Endodermal cell (in vitro differentiated cells): ENCODE data around the gene SLCO4C1. TPM values are rescaled to one million over a fixed set of nuclear protein-coding genes. Genes with fewer than 3 reads are reported as not detected.
"Not testable (repeated sequence)": the region's sequence is repeated elsewhere in the genome, so short reads cannot be mapped to it uniquely, and the experiment has no call there.

Source experiments
- DNase-seq: peaks from one replicate; pipeline ENCODE4 v3.0.0-alpha.2; 2017
- H3K27ac ChIP-seq: 2 replicates; pipeline ENCODE4 v1.5.1; 2013; ENCODE audit warnings: mild to moderate bottlenecking, low read depth, low read length, moderate library complexity
- H3K27me3 ChIP-seq: 2 replicates; pipeline ENCODE4 v1.6.1; 2013; ENCODE audit warnings: mild to moderate bottlenecking, low read length, moderate library complexity; ENCODE audit not compliant: insufficient read depth, control insufficient read depth, poor library complexity, severe bottlenecking
- H3K36me3 ChIP-seq: 2 replicates; pipeline ENCODE4 v1.7.0; 2013; ENCODE audit warnings: mild to moderate bottlenecking, low read length, moderate library complexity; ENCODE audit not compliant: control insufficient read depth, insufficient read depth
- H3K4me1 ChIP-seq: one replicate; pipeline ENCODE4 v1.7.0; 2013; ENCODE audit warnings: low read length; ENCODE audit not compliant: control insufficient read depth, insufficient read depth
- H3K4me3 ChIP-seq: 2 replicates; pipeline ENCODE4 v1.5.1; 2013; ENCODE audit warnings: mild to moderate bottlenecking, low read length, moderate library complexity
- H3K9ac ChIP-seq: 2 replicates; pipeline ENCODE4 v1.6.1; 2013; ENCODE audit warnings: mild to moderate bottlenecking, low read length, moderate library complexity; ENCODE audit not compliant: poor library complexity, severe bottlenecking; ENCODE audit errors: extremely low read depth
- H3K9me3 ChIP-seq: 2 replicates; pipeline ENCODE4 v1.6.1; 2013; ENCODE audit warnings: mild to moderate bottlenecking, low read length, moderate library complexity; ENCODE audit not compliant: control insufficient read depth
- H3K27ac Mint-ChIP-seq: 2 replicates; pipeline ENCODE4 v1.8.0; 2020; ENCODE audit warnings: mixed read lengths
- H3K27me3 Mint-ChIP-seq: 2 replicates; pipeline ENCODE4 v1.8.0; 2021; ENCODE audit warnings: mild to moderate bottlenecking, mixed read lengths; ENCODE audit not compliant: insufficient read depth
- H3K36me3 Mint-ChIP-seq: 2 replicates; pipeline ENCODE4 v1.8.0; 2020; ENCODE audit warnings: low read depth, mixed read lengths
- H3K4me1 Mint-ChIP-seq: 2 replicates; pipeline ENCODE4 v1.8.0; 2020; ENCODE audit warnings: mixed read lengths
- H3K4me3 Mint-ChIP-seq: 2 replicates; pipeline ENCODE4 v1.8.0; 2020; ENCODE audit warnings: mild to moderate bottlenecking, moderate library complexity, mixed read lengths
- H3K9me3 Mint-ChIP-seq: 2 replicates; pipeline ENCODE4 v1.8.0; 2020; ENCODE audit warnings: mild to moderate bottlenecking, mixed read lengths
- WGBS, 2 experiments: methylation state at CpG; one replicate each; pipeline versions ENCODE4 v1.1.5 to v1.1.7; 2013; ENCODE audit warnings: missing lambda C conversion rate in 2 of 2, mixed read lengths in 1 of 2; ENCODE audit not compliant: insufficient coverage in 1 of 2, insufficient read length in 1 of 2; 5-methylcytosine and 5-hydroxymethylcytosine counted together
- total RNA-seq, 2 donors: library from RNA; stranded (reverse); fragmentation: NEBNext Ultra II Directional in 1 of 2; extraction: Animal tissue kit (Norgen Biotek cat#: 25700) in 1 of 2; gene quantifications; 2 replicates in 1 of 2; 3 replicates in 1 of 2; pipeline ENCODE4 v1.2.1, GENCODE V29; 2021
- TF ChIP-seq, protein P1 (sequence below): fragments of 200-600 bp; sonication (generic); conservative IDR thresholded peaks from 2 replicates; pipeline ENCODE4 v1.5.0; 2021; ENCODE audit warnings: antibody characterized with exemption, mild to moderate bottlenecking

Gene SLCO4C1
- total RNA-seq, 2 donors from 2014 or later: 1.9 to 3.6 TPM

DNA sequence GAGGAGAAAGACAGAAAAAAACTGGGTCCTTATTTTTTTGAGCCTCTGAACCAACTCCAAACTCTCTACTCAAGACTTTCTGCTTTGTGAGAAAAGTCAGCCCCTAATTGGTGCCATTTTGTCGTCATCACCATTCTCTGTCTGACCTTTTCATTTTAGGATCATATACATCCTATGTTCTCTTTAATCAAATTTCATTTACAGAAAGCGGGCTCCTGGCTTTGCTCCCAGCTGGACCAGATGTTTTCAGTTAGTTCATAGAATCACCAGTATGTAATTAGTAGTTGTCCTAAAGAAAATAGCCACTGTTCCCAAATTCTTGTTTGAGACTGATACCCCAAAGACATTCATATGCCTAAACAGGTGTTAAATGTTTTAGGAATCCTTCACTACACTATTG is 28.6 kb upstream of the SLCO4C1 start:
- no peaks in the 10 kb centered on the region for H3K4me1 Mint-ChIP-seq
- H3K4me1 ChIP-seq: no peaks in the 10 kb centered on the region
- H3K36me3 Mint-ChIP-seq: no peaks in the 10 kb centered on the region
- H3K27ac ChIP-seq: no peak overlapping the region
- H3K9me3 ChIP-seq: no peaks in the 10 kb centered on the region
- H3K27ac Mint-ChIP-seq: no peak overlapping the region
- TF ChIP-seq, protein P1, sequence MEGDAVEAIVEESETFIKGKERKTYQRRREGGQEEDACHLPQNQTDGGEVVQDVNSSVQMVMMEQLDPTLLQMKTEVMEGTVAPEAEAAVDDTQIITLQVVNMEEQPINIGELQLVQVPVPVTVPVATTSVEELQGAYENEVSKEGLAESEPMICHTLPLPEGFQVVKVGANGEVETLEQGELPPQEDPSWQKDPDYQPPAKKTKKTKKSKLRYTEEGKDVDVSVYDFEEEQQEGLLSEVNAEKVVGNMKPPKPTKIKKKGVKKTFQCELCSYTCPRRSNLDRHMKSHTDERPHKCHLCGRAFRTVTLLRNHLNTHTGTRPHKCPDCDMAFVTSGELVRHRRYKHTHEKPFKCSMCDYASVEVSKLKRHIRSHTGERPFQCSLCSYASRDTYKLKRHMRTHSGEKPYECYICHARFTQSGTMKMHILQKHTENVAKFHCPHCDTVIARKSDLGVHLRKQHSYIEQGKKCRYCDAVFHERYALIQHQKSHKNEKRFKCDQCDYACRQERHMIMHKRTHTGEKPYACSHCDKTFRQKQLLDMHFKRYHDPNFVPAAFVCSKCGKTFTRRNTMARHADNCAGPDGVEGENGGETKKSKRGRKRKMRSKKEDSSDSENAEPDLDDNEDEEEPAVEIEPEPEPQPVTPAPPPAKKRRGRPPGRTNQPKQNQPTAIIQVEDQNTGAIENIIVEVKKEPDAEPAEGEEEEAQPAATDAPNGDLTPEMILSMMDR: no peak
- DNase-seq: no peak
- H3K4me3 Mint-ChIP-seq: no peak overlapping the region
- no peak overlapping the region for H3K4me3 ChIP-seq
- H3K27me3 Mint-ChIP-seq: no peaks in the 10 kb centered on the region
- no peaks in the 10 kb centered on the region for H3K36me3 ChIP-seq
- 84 to 95% methylated on average over 2 of the region's 2 CpGs for WGBS, 2 experiments
- H3K9me3 Mint-ChIP-seq: peaks cover 3% of the 10 kb centered on the region
- H3K27me3 ChIP-seq: no peaks in the 10 kb centered on the region
- no peak overlapping the region for H3K9ac ChIP-seq

- WGBS, 2 experiments: 89 to 90% methylated on average over 3 to 4 of the region's 4 CpGs
- H3K27ac Mint-ChIP-seq, H3K27me3 Mint-ChIP-seq, H3K36me3 ChIP-seq, H3K9me3 ChIP-seq, H3K9me3 Mint-ChIP-seq, H3K4me1 Mint-ChIP-seq, H3K4me3 ChIP-seq, H3K4me1 ChIP-seq, H3K27me3 ChIP-seq, H3K27ac ChIP-seq, H3K36me3 Mint-ChIP-seq, DNase-seq, H3K4me3 Mint-ChIP-seq, H3K9ac ChIP-seq: not testable (repeated sequence)
Observed at GRCh38 chr5:102318801-102319200, 22.7 kb upstream of the SLCO4C1 start.

GRCh38 chr5:102314328-102314727 is 18.2 kb upstream of the SLCO4C1 start:
- no peak overlapping the region for H3K4me3 Mint-ChIP-seq
- 100% methylated on average over 1 of the region's 1 CpG; no CpG with 5 or more reads in 1 of the 2 experiments for WGBS, 2 experiments
- no peak for DNase-seq

More at GRCh38 chr5:102314328-102314727, 18.2 kb upstream of the SLCO4C1 start:
- Mint-ChIP-seq H3K9me3 (no peaks in the 10 kb centered on the region), H3K27me3 (no peaks in the 10 kb centered on the region), H3K27ac (no peak overlapping the region), H3K36me3 (no peaks in the 10 kb centered on the region), H3K4me1 (no peaks in the 10 kb centered on the region)
- Histone ChIP-seq H3K4me1 (no peaks in the 10 kb centered on the region), H3K27me3 (no peaks in the 10 kb centered on the region), H3K9me3 (no peaks in the 10 kb centered on the region), H3K36me3 (no peaks in the 10 kb centered on the region), H3K4me3 (no peak overlapping the region), H3K9ac (no peak overlapping the region), H3K27ac (no peak overlapping the region)
- TF ChIP-seq, protein P1: no peak
